Heart left ventricle (tissue), 13 donors: Measurements from ENCODE around the gene LAPTM5.

ENCODE experiments used
- CTCF ChIP-seq, 12 donors: fragments of 200-600 bp; sonication (generic) in 4 of 12; IDR thresholded peaks; one replicate each; pipeline versions ENCODE4 v1.5.0 to v1.8.0; 2018 to 2022; ENCODE audit warnings: antibody characterized with exemption in 12 of 12, mild to moderate bottlenecking in 5 of 12
- POLR2A ChIP-seq, 2 donors: fragments of 450-650 bp; IDR thresholded peaks; one replicate each; pipeline ENCODE4 v1.6.1; 2017; ENCODE audit warnings: antibody characterized with exemption in 2 of 2, mild to moderate bottlenecking in 2 of 2, moderate library complexity in 2 of 2
- donor health status: ischemic (EF 13 %, LVEDD 7.1; RV severe dilation, severe dysfunction).
- donor health status: DM: no; HTN: yes; CAD: no.
- donor health status: DM: no; HTN: no; CAD: no.
- donor health status: ischemic (EF 25% LVEDD 6.9; RV normal size, moderate dysfunction).
- donor health status: ischemic (EF 25% LVEDD 5.7; RV mildly dilated, moderate dysfunction).
- donor health status: ischemic (EF 35%, LVEDD 5.7; RV mildly dilated, moderate dysfunction).
- donor health status: nonischemic (EF 11% LVEDD 7.7; RV severe dilation, severe dysfunction).
- donor health status: DM: yes; HTN: yes; CAD: no.
- donor health status: PGD.
- donor health status: ischemic (EF 29% LVEDD 5.4; RV normal size, mild dysfunction).
- donor health status: nonischemic (EF 23%, LVEDD 6.1; RV moderate dilation, normal function).

- TF ChIP-seq CTCF (IDR thresholded peaks at IDR 0.05): no peak
- no peak for TF ChIP-seq POLR2A (IDR thresholded peaks at IDR 0.05)
Measured at GRCh38 chr1:30731806-30732276, 25.7 kb downstream of the LAPTM5 start.
